Transverse colon (tissue), 4 donors: Measurements from ENCODE around the gene RHOT2. TPM values are rescaled to one million over a fixed set of nuclear protein-coding genes. Genes with fewer than 3 reads are reported as not detected.

Experiments used
- DNase-seq: peaks from one replicate; pipeline ENCODE4 v3.0.0-alpha.2; 2019
- H3K27ac ChIP-seq, 4 donors: fragments of 200-600 bp; sonication (generic); 2 replicates each; pipeline ENCODE4 v1.5.1; 2016 to 2018; ENCODE audit warnings: inconsistent platforms in 4 of 4
- H3K27me3 ChIP-seq: fragments of 200-600 bp; sonication (generic); 2 replicates; pipeline ENCODE4 v1.5.1; 2017; ENCODE audit warnings: inconsistent platforms
- H3K36me3 ChIP-seq, 4 donors: fragments of 200-600 bp; sonication (generic); 2 replicates each; pipeline ENCODE4 v1.5.1; 2017 to 2019; ENCODE audit warnings: inconsistent platforms in 4 of 4
- H3K4me1 ChIP-seq, 4 donors: fragments of 200-600 bp; sonication (generic); 2 replicates each; pipeline ENCODE4 v1.5.1; 2017 to 2020; ENCODE audit warnings: inconsistent platforms in 4 of 4
- H3K4me3 ChIP-seq, 4 donors: fragments of 200-600 bp; sonication (generic); 1 replicate in 1 of 4; 2 replicates in 3 of 4; pipeline versions ENCODE4 v1.5.1 to v1.6.1; 2017 to 2019; ENCODE audit warnings: inconsistent platforms in 4 of 4
- H3K9me3 ChIP-seq, 2 donors: fragments of 200-600 bp; sonication (generic); 2 replicates each; pipeline ENCODE4 v1.5.1; 2017 to 2019; ENCODE audit warnings: inconsistent platforms in 2 of 2
- EP300 ChIP-seq: sonication (generic); formaldehyde crosslinking; IDR thresholded peaks from one replicate; pipeline ENCODE4 v1.6.1; 2017; ENCODE audit warnings: antibody characterized with exemption, low read depth
- POLR2A ChIP-seq: fragments of 450-650 bp; IDR thresholded peaks from one replicate; pipeline ENCODE4 v1.6.1; 2016; ENCODE audit warnings: antibody characterized with exemption, mild to moderate bottlenecking, moderate library complexity
- POLR2AphosphoS5 ChIP-seq, 3 donors: sonication (generic); formaldehyde crosslinking; IDR thresholded peaks; one replicate each; pipeline ENCODE4 v1.6.1; 2016; ENCODE audit warnings: antibody characterized with exemption in 3 of 3
- WGBS, 2 donors: methylation state at CpG; one replicate each; pipeline ENCODE4 v1.1.5; 2018; ENCODE audit warnings: low coverage in 1 of 2; 5-methylcytosine and 5-hydroxymethylcytosine counted together
- in situ Hi-C, 4 donors: fragments of 200-750 bp; cut with MboI; loops; one replicate each; pipeline versions ENCODE4 v1.15.0 to v1.15.1; 2017; ENCODE audit warnings: low sequenced_read_pairs in 3 of 4, low pct_ligation_motif_present in 1 of 4, low pct_unique_long_range_greater_than_20kb in 1 of 4
- intact Hi-C: fragments of 100-400 bp; cut with DNase I; formaldehyde crosslinking; loops from one replicate; pipeline ENCODE4 v1.15.1; 2023; ENCODE audit warnings: low total_unique reads
- total RNA-seq, 4 donors: library from RNA; depleted of rRNA; stranded (reverse); fragments of >200 nt; gene quantifications; one replicate each; pipeline ENCODE4 v1.1.0, GENCODE V29; 2016
- TF ChIP-seq, protein P1 (sequence below), 5 experiments: fragments of 200-600 bp in 3 of 5; fragments of 450-650 bp in 2 of 5; sonication (generic) in 3 of 5; IDR thresholded peaks; 1 replicate in 2 of 5; 2 replicates in 3 of 5; pipeline ENCODE4 v1.5.1; 2016 to 2017; ENCODE audit warnings: antibody characterized with exemption in 5 of 5, inconsistent platforms in 3 of 5, mild to moderate bottlenecking in 2 of 5, moderate library complexity in 1 of 5

Gene RHOT2
- total RNA-seq, 4 donors from 2014 or later, result 133 to 386 (median 259) TPM

- intact Hi-C loops, result no loop called here
Measured at GRCh38 chr16:637081-638018, 30.6 kb upstream of the RHOT2 start.

GRCh38 chr16:638034-638543 lies 29.8 kb upstream of the RHOT2 start:
- H3K4me3 ChIP-seq, result no peak overlapping the region
- H3K4me1 ChIP-seq, result peaks cover 17 to 33% (median 28%) of the 10 kb centered on the region in 4 donors
- DNase-seq, result no peak
- in situ Hi-C loops (no loop called here), intact Hi-C loops (no loop called here)
- H3K27ac ChIP-seq, result peak overlapping the region in 3 of 4 donors; percentile 96 to 100 (median 98)
- no peaks in the 10 kb centered on the region for H3K9me3 ChIP-seq
- H3K36me3 ChIP-seq, result no peaks in the 10 kb centered on the region
- no peak for TF ChIP-seq EP300
- TF ChIP-seq, protein P1, sequence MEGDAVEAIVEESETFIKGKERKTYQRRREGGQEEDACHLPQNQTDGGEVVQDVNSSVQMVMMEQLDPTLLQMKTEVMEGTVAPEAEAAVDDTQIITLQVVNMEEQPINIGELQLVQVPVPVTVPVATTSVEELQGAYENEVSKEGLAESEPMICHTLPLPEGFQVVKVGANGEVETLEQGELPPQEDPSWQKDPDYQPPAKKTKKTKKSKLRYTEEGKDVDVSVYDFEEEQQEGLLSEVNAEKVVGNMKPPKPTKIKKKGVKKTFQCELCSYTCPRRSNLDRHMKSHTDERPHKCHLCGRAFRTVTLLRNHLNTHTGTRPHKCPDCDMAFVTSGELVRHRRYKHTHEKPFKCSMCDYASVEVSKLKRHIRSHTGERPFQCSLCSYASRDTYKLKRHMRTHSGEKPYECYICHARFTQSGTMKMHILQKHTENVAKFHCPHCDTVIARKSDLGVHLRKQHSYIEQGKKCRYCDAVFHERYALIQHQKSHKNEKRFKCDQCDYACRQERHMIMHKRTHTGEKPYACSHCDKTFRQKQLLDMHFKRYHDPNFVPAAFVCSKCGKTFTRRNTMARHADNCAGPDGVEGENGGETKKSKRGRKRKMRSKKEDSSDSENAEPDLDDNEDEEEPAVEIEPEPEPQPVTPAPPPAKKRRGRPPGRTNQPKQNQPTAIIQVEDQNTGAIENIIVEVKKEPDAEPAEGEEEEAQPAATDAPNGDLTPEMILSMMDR (IDR thresholded peaks at IDR 0.05), result no peak
- no peak for TF ChIP-seq POLR2AphosphoS5 (IDR thresholded peaks at IDR 0.05)
- TF ChIP-seq POLR2A, result no peak
- WGBS, 2 donors, result 85% methylated on average over 10 of the region's 15 CpGs; no CpG with 5 or more reads in 1 of the 2 donors
- no peaks in the 10 kb centered on the region for H3K27me3 ChIP-seq

More at GRCh38 chr16:637081-638018, 30.6 kb upstream of the RHOT2 start:
- in situ Hi-C loops, result no loop called here
- Histone ChIP-seq H3K27ac (peak overlapping the region; percentile 96 to 100 (median 98)), H3K27me3 (no peaks in the 10 kb centered on the region), H3K9me3 (no peaks in the 10 kb centered on the region), H3K36me3 (no peaks in the 10 kb centered on the region), H3K4me1 (peaks cover 11 to 25% (median 21%) of the 10 kb centered on the region in 4 donors), H3K4me3 (peak overlapping the region; percentile 73 to 94 (median 79))
- TF ChIP-seq, protein P1 (IDR thresholded peaks at IDR 0.05), result no peak
- no peak for TF ChIP-seq POLR2A
- no peak for TF ChIP-seq EP300
- no peak for TF ChIP-seq POLR2AphosphoS5 (IDR thresholded peaks at IDR 0.05)
- peak; percentile 92 for DNase-seq
- 29% methylated on average over 22 of the region's 53 CpGs; no CpG with 5 or more reads in 1 of the 2 donors for WGBS, 2 donors

DNA sequence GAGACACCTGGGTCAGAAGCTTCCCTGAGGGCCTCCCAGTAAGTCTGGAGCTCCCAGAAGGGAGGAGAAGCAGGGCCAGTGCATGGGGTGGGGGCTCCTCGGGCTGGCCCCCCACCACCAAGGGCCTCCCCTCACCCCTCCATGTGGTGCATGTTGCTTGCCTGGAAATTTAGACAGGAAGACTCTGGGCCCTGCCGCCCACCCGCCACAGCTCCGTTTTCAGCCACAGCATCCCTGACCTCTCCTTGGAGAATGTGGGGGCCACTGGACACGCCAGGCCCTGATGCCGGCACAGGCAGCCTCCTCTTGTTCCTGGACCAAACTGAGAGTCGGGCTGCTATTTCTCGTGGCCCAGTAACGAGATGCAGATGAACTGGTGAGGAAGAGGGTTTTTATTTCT lies 29.1 kb upstream of the RHOT2 start:
- intact Hi-C loops, result no loop called here
- Histone ChIP-seq H3K4me3 (no peak overlapping the region), H3K27me3 (no peaks in the 10 kb centered on the region), H3K27ac (no peak overlapping the region), H3K9me3 (no peaks in the 10 kb centered on the region), H3K36me3 (no peaks in the 10 kb centered on the region), H3K4me1 (peaks cover 22 to 40% (median 35%) of the 10 kb centered on the region in 4 donors)
- in situ Hi-C loops, result no loop called here
- WGBS, 2 donors, result 82 to 93% methylated on average over 5 to 8 of the region's 9 CpGs
- DNase-seq, result no peak
- TF ChIP-seq, protein P1 (IDR thresholded peaks at IDR 0.05), result no peak
- no peak for TF ChIP-seq EP300
- no peak for TF ChIP-seq POLR2AphosphoS5 (IDR thresholded peaks at IDR 0.05)
- no peak for TF ChIP-seq POLR2A

DNA sequence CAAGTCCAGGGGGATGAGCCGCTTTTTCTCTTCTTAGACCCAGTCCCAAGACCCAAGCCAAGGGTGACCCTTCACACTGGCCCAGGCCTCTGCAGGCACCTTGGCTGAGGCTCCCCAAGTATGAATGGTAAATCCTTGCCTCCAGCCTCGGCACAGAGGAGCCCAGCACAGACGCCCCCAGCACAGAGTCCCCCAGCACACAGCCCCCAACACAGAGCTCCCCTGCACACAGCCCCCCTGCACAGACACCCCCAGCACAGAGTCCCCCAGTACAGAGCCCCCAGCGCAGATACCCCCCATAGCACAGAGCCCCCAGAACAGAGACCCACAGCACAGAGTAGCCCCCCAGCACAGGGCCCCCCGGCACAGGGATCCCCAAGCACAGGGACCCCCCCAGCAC lies 27.3 kb upstream of the RHOT2 start:
- in situ Hi-C loops, result no loop called here
- H3K9me3 ChIP-seq, result no peaks in the 10 kb centered on the region

More for the DNA sequence above, 27.3 kb upstream of the RHOT2 start:
- intact Hi-C loops, result no loop called here
- Histone ChIP-seq H3K27ac (peak overlapping the region in 3 of 4 donors; percentile 93 to 95 (median 95)), H3K4me3 (peak overlapping the region in 1 of 4 donors; percentile 85), H3K27me3 (no peaks in the 10 kb centered on the region), H3K36me3 (no peaks in the 10 kb centered on the region), H3K4me1 (peaks cover 19 to 45% (median 43%) of the 10 kb centered on the region in 4 donors)
- TF ChIP-seq POLR2AphosphoS5 (IDR thresholded peaks at IDR 0.05), result no peak
- no peak for TF ChIP-seq EP300
- TF ChIP-seq, protein P1 (IDR thresholded peaks at IDR 0.05), result no peak
- TF ChIP-seq POLR2A, result no peak
- WGBS, 2 donors, result 80% methylated on average over 4 of the region's 5 CpGs; no CpG with 5 or more reads in 1 of the 2 donors
- DNase-seq, result no peak
